Pulmonary artery endothelial cell (primary cell): Measurements from ENCODE around the gene RPUSD2. TPM values are rescaled to one million over a fixed set of nuclear protein-coding genes. Genes with fewer than 3 reads are reported as not detected.

ENCODE experiments used
- DNase-seq: peaks from one replicate; pipeline ENCODE4 v3.0.0-alpha.2; 2011; ENCODE audit warnings: low read depth, low spot score
- total RNA-seq: library from RNA; depleted of rRNA; stranded (reverse); fragments of >200 nt; gene quantifications from 2 replicates; pipeline ENCODE4 v1.2.3, GENCODE V29; 2014

The RPUSD2 gene, protein sequence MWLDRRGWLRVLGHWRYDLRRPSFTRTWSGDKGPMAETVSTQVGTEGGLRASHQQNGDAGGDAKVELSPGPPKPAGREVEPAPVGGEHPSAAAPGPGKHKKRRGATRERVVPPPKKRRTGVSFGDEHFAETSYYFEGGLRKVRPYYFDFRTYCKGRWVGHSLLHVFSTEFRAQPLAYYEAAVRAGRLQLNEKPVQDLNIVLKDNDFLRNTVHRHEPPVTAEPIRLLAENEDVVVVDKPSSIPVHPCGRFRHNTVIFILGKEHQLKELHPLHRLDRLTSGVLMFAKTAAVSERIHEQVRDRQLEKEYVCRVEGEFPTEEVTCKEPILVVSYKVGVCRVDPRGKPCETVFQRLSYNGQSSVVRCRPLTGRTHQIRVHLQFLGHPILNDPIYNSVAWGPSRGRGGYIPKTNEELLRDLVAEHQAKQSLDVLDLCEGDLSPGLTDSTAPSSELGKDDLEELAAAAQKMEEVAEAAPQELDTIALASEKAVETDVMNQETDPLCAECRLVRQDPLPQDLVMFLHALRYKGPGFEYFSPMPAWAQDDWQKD
- 15.7 and 16.5 TPM in 2 replicates for total RNA-seq

GRCh38 chr15:40569129-40569953, at the start of gene RPUSD2:
TSS of gene RPUSD2 (plus strand) at chr15:40569299. CDS start at chr15:40569338, 39 bp downstream.
- peak; percentile 69 for DNase-seq

DNA sequence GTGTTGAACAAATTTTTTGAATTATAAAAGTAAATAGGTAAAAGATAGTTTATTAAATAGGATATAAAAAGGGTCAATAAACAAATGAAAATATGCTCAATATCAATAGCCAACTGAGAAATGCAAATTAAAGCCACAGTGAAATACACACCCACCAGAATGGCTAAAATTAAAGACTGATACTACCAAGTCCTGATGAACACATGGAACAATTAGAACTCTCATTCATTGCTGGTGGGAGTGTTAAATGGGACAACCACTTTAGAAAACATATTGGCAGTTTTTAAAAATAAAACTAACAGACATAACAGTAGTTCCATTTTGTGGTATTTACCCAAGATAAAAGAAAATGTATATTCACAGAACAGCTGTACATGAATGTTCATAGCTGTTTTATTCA, 45.5 kb upstream of the RPUSD2 start:
- DNase-seq, result no peak

DNA sequence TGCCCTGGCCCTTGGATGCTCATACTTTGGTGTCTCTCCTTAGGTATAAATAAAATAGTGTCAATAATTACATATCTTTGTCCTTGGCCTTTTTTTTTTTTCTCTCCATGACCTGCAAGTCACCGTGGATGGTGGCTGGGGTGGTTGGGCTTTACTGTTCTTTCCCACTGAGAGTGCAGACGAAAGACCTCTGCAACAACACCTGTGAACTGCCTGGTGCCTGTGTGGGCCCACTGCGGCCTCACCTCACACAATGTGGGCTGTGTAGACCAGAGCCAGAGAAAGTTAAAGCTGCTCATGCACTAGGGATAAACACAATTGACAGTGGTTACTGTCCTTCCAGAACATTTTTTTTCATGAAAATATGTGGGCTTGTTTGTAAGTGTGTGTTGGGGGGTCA, 43.2 kb upstream of the RPUSD2 start:
- no peak for DNase-seq

- DNase-seq, result no peak
Observed at GRCh38 chr15:40528801-40529200, 40.3 kb upstream of the RPUSD2 start.

- DNase-seq, result no peak
Observed at GRCh38 chr15:40533763-40534364, 35.2 kb upstream of the RPUSD2 start.

- no peak for DNase-seq
Observed at GRCh38 chr15:40534371-40534770, 34.7 kb upstream of the RPUSD2 start.

DNA sequence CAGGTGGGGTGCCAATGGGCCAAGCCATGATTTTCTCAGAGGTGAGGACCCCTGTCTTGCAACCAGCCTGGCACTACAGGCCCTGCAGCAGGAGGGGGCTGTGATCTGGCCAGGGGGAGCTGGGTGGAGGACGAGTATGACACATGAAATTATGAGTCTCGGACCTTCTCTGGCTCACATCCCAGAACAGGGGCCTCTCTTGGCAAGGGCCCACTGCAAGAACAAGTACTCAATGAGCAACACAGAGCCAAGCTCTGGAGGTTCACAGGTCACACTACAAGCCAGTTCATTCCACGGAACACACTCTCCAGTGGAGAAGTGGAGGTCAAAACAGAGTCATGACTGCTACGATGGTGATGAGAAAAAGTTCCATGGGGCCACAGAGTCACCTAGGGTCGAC, 32.6 kb upstream of the RPUSD2 start:
- DNase-seq, result no peak

DNA sequence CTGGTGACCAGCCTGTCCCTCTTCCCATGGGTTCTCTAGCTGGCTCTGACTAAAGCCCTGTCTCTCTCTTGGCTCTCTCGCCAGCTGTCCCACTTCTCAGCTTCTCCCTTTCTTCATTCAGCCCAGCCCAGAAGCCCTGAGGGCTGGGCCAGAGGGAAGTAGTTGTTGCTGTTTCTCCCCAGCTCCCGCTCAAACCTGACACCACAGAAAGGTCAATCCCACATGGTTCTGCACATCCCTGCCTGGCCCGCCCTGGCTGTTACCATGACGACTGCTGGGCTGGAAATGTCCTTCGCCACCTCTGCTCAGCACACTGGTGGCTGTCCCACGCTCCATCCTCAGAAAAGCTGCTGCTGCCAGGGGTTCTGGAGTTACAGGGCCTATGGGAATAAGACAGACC, 30.1 kb upstream of the RPUSD2 start:
- DNase-seq, result no peak

- DNase-seq, result no peak
Observed at GRCh38 chr15:40543082-40543481, 26.0 kb upstream of the RPUSD2 start.

DNA sequence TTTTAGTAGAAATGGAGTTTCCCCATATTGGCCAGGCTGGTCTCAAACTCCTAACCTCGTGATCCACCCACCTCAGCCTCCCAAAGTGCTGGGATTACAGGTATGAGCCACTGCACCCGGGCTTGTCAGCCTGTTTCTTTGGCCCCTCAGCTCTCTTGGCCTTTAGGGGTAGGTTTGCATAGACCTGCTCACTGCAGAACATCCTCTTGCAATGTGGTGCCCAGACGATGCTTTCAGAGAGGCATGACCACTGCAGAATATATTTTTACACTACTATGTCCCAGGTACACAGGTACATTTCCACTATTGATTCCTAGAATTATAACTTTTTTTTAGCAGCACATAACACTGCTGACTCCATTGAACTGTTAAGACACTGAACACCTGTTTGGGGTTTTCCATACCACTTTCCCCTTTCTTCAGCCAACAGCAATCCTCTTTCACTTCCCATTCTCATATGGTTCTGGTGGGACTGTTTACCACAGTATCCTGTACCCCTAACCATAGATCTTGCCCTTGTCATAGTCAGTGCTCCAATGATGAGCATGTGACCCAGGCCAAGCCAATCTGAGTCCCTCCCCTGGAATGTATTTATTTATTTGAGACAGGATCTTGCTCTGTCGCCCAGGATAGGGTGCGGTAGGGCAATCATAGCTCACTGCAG, 25.3 kb upstream of the RPUSD2 start:
- DNase-seq, result no peak

DNA sequence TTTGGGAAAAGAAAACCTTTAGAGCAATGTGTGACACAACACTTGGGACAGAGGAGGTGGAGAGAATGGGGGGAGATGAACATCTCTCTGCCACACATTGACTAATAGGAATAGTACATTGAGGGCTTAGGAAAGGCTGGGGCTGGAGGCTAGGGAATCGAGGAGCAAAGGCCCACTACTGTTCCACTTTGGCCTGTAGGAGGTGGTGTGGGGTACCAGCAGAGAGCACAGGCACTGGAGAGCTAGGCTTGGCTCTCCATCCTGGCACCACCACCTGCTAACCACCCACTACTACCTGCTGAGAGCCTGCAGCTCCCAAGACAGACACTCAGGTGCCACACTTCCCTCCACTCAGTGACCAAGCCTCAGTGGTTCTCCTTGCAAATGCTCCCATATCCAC, 23.6 kb upstream of the RPUSD2 start:
- no peak for DNase-seq

GRCh38 chr15:40548610-40549009, 20.5 kb upstream of the RPUSD2 start:
- no peak for DNase-seq

DNA sequence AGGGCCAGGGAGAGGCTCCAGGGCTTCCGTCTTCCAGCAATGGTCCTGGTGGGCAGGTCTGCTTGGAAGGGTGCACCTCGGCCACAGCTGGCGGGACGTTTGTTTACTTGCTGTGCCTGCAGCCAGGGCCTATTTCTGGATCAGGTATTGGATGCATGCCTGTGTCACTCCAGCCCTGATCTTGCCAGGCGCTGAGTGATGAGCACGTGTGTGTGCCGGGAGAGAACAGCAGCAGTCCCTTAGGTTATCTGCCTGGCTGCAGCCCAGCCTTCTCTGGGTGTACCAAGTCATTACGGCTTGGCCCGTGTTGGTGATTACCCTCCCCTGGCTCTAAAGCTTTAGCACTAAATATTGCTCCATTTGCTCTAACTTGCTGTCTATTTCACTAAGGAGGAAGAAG, 19.2 kb upstream of the RPUSD2 start:
- DNase-seq, result no peak

GRCh38 chr15:40550341-40551037, 18.6 kb upstream of the RPUSD2 start:
- DNase-seq, result no peak

DNA sequence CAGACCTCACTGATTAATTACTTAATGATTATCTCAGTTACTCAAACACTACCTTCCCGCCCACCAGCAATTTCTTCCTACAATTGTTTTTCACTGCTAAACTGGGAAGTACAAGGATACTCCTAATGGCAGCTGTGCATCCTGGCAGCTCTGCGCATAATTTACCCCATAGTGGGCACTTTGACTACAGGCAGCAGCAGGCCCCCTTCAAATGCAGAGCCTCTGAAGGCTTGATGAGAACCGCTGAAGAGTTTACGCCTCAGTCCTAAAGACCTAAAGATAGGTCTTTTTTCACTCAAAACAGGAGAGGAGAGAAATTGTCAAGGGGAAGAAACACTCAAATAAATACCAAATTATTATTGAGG, 15.0 kb upstream of the RPUSD2 start:
- DNase-seq, result no peak

- no peak for DNase-seq
Observed at GRCh38 chr15:40555876-40556275, 13.2 kb upstream of the RPUSD2 start.

DNA sequence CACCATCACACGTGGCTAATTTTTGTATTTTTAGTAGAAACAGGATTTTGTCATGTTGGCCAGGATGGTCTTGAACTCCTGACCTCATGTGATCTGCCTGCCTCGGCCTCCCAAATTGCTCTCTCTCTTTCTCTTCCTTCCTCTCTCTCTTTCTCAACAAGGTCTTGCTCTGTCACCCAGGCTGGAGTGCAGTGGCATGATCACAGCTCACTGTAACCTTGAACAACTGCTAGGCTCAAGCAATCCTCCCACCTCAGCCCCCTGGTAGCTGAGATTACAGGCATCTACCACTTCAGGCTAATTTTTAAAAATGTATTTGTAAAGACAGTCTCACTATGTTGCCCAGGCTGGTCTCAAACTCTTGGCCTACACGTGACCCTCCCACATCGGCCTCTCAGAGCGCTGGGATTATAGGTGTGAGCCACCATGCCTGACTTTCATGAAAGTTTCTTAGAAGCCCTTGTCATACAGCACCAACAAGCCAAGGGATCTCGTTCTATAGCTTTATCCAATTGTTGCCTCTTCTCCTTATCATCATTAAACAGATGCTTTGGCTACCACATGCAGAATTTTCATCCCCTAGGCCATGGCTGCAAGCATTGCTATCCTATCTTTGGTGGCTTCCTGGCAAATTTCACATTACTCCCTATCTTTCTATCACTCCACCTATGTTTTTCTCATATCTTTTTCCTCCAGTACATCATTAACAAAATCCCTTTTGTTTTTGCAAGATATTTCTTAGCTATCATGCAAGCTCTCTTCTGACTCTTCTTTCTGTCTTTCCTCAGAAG, 10.0 kb upstream of the RPUSD2 start:
- no peak for DNase-seq

DNA sequence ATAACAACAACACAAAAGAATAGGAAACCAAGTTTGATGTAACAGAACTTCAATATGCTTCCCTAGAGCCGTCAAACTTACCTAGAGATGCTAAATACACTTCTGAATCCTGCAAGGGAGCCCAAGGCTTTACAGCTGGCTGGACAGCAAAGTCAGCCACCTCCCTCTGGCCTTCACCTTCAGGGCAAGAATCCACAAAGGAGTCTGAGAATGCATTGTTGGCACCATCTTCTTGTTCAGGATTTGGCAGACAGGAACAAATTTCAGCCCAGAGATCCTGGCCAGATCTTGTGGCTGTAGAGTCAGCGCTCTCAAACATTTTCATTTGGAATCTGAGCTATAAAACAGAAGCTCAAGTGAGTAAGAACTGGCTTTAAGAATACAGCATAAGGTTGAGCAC, 6.4 kb upstream of the RPUSD2 start:
- no peak for DNase-seq

DNA sequence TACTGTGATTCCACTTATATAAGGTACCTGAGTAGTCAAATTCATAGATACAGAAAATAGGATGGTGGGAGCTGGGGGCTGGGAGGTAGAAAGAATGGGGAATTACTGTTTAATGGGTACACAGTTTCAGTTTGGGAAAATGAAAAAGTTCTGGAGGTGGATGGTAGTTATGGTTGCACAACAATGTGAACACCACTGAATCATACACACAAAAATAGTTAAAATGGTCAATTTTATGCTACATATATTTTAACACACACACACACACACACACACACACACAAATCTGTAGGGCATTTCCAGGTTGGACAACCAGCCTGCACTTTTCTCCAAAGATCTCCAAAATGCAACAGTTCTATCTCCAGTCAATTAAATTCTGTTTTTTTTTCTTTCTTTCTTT, 5.7 kb upstream of the RPUSD2 start:
- DNase-seq, result no peak
